GM23338 (cell line): ENCODE results near the gene TINAGL1. TPM values are rescaled to one million over a fixed set of nuclear protein-coding genes. Genes with fewer than 3 reads are reported as not detected.

Experiments
- ATAC-seq: fragments of 200-7000 bp; cut with Tn5 transposase; 3 replicates; pipeline ENCODE4 v1.9.1; 2020
- DNase-seq: peaks from one replicate; pipeline ENCODE4 v3.0.0-alpha.2; 2015; ENCODE audit warnings: low spot score
- H2AFZ ChIP-seq: fragments of 200-600 bp; sonication (generic); 2 replicates; pipeline ENCODE4 v1.8.0; 2016; ENCODE audit warnings: antibody characterized with exemption, mild to moderate bottlenecking, moderate library complexity
- H3F3A ChIP-seq: fragments of 200-600 bp; sonication (generic); replicated peaks from 2 replicates; pipeline ENCODE4 v1.8.0; 2017; ENCODE audit warnings: antibody characterized with exemption, mixed run types, low read depth
- H3K27ac ChIP-seq: fragments of 200-600 bp; sonication (generic); 2 replicates; pipeline ENCODE4 v1.6.1; 2016; ENCODE audit warnings: low read depth
- H3K27me3 ChIP-seq: fragments of 200-600 bp; sonication (generic); 2 replicates; pipeline ENCODE4 v1.8.0; 2016; ENCODE audit warnings: mild to moderate bottlenecking, mixed run types, moderate library complexity; ENCODE audit not compliant: insufficient read depth
- H3K36me3 ChIP-seq: fragments of 200-600 bp; sonication (generic); 2 replicates; pipeline ENCODE4 v1.8.0; 2016; ENCODE audit warnings: mild to moderate bottlenecking; ENCODE audit not compliant: insufficient read depth
- H3K4me1 ChIP-seq: fragments of 200-600 bp; sonication (generic); 2 replicates; pipeline ENCODE4 v1.8.0; 2016; ENCODE audit warnings: mild to moderate bottlenecking, moderate library complexity; ENCODE audit not compliant: insufficient read depth
- H3K4me2 ChIP-seq: fragments of 200-600 bp; sonication (generic); 2 replicates; pipeline ENCODE4 v1.7.1; 2017; ENCODE audit warnings: mixed run types
- H3K4me3 ChIP-seq: fragments of 200-600 bp; sonication (generic); 2 replicates; pipeline ENCODE4 v1.6.1; 2016; ENCODE audit warnings: mixed run types
- H3K79me2 ChIP-seq: fragments of 200-600 bp; sonication (generic); replicated peaks from 2 replicates; pipeline ENCODE4 v1.8.0; 2017; ENCODE audit warnings: mild to moderate bottlenecking; ENCODE audit not compliant: insufficient read depth
- H3K9me2 ChIP-seq: fragments of 200-600 bp; sonication (generic); 2 replicates; pipeline ENCODE4 v1.8.0; 2017; ENCODE audit not compliant: insufficient read depth
- H4K20me1 ChIP-seq: fragments of 200-600 bp; sonication (generic); replicated peaks from 2 replicates; pipeline ENCODE4 v1.8.0; 2017; ENCODE audit warnings: mild to moderate bottlenecking; ENCODE audit not compliant: insufficient read depth
- H3K27ac Mint-ChIP-seq: 2 replicates; pipeline ENCODE4 v1.8.0; 2020; ENCODE audit warnings: inconsistent platforms, mild to moderate bottlenecking, moderate library complexity, mixed read lengths
- H3K27me3 Mint-ChIP-seq: 3 replicates; pipeline ENCODE4 v1.8.0; 2022; ENCODE audit warnings: low read depth, mild to moderate bottlenecking, moderate library complexity, mixed read lengths, inconsistent platforms; ENCODE audit not compliant: insufficient read depth, poor library complexity
- H3K36me3 Mint-ChIP-seq: 3 replicates; pipeline ENCODE4 v1.8.0; 2021; ENCODE audit warnings: low read depth, mild to moderate bottlenecking, inconsistent platforms, moderate library complexity, mixed read lengths
- H3K4me1 Mint-ChIP-seq: 3 replicates; pipeline ENCODE4 v1.8.0; 2020; ENCODE audit warnings: mild to moderate bottlenecking, inconsistent platforms, mixed read lengths
- H3K4me3 Mint-ChIP-seq: 3 replicates; pipeline ENCODE4 v1.8.0; 2021; ENCODE audit warnings: moderate library complexity, mild to moderate bottlenecking, inconsistent platforms, mixed read lengths
- H3K9me3 Mint-ChIP-seq: 3 replicates; pipeline ENCODE4 v1.8.0; 2020; ENCODE audit warnings: moderate library complexity, mild to moderate bottlenecking, inconsistent platforms, mixed read lengths
- CREB1 ChIP-seq: fragments of 250-450 bp; sonication (Bioruptor Pico); IDR thresholded peaks from 2 replicates; pipeline ENCODE4 v1.5.0; 2020; ENCODE audit warnings: low read depth, mild to moderate bottlenecking, moderate library complexity
- CTCF ChIP-seq, 2 experiments: fragments of 200-600 bp in 1 of 2; sonication (generic) in 1 of 2; conservative IDR thresholded peaks; 2 replicates each; pipeline versions ENCODE4 v1.5.1 to v1.6.1; 2016 to 2017; ENCODE audit warnings: antibody characterized with exemption in 2 of 2, low read depth in 2 of 2, mild to moderate bottlenecking in 2 of 2, moderate library complexity in 1 of 2
- ETS1 ChIP-seq: IDR thresholded peaks from 2 replicates; pipeline ENCODE4 v1.6.1; 2016; ENCODE audit warnings: antibody characterized with exemption
- EZH2phosphoT487 ChIP-seq: fragments of 200-600 bp; sonication (generic); IDR thresholded peaks from one replicate; pipeline ENCODE4 v1.8.1; 2018; ENCODE audit warnings: antibody characterized with exemption; ENCODE audit not compliant: unreplicated experiment
- JUNB ChIP-seq: IDR thresholded peaks from one replicate; pipeline ENCODE4 v1.6.1; 2016; ENCODE audit warnings: antibody characterized with exemption; ENCODE audit not compliant: unreplicated experiment
- NANOG ChIP-seq: IDR thresholded peaks from 2 replicates; pipeline ENCODE4 v1.6.1; 2016; ENCODE audit warnings: antibody characterized with exemption, borderline replicate concordance
- POLR2AphosphoS5 ChIP-seq: IDR thresholded peaks from 2 replicates; pipeline ENCODE4 v1.6.1; 2016; ENCODE audit warnings: antibody characterized with exemption, low read depth
- ZNF462 ChIP-seq: fragments of 250-450 bp; sonication (Bioruptor Pico); IDR thresholded peaks from 2 replicates; pipeline ENCODE4 v1.5.0; 2020; ENCODE audit warnings: mild to moderate bottlenecking, moderate library complexity
- polyA plus RNA-seq: library from polyadenylated mRNA; unstranded; fragments of >200 nt; fragmentation: Nextera tagmentation; extraction: Ambion mirVana; gene quantifications from 2 replicates; pipeline ENCODE4 v1.2.1, GENCODE V29; 2016
- total RNA-seq: library from RNA; depleted of rRNA; stranded (reverse); fragments of >200 nt; shearing (Covaris generic); gene quantifications from 2 replicates; pipeline ENCODE4 v1.2.3, GENCODE V29; 2014

The TINAGL1 gene
- total and polyA plus RNA-seq, 2 experiments from 2014 or later = 6.8 to 15.8 TPM

GRCh38 chr1:31567956-31568570 lies 8.3 kb upstream of the TINAGL1 start (continued):
- TF ChIP-seq ZNF462 (CRISPR knock-in tag) (no peak), CTCF (conservative IDR thresholded peaks at IDR 0.05; ENCODE audit: low read depth in 2 of 2) (no peak)

GRCh38 chr1:31568895-31569595 lies 7.3 kb upstream of the TINAGL1 start:
- Histone ChIP-seq H3K4me3 (no peak overlapping the region), H3F3A (no peaks in the 10 kb centered on the region), H3K4me1 (no peaks in the 10 kb centered on the region), H3K4me2 (no peak overlapping the region), H3K9me2 (no peaks in the 10 kb centered on the region), H2AFZ (no peak overlapping the region), H3K79me2 (no peaks in the 10 kb centered on the region), H3K27me3 (no peaks in the 10 kb centered on the region), H3K36me3 (no peaks in the 10 kb centered on the region), H3K27ac (no peak overlapping the region), H4K20me1 (no peaks in the 10 kb centered on the region)
- Mint-ChIP-seq H3K27ac (no peak overlapping the region), H3K9me3 (no peaks in the 10 kb centered on the region), H3K4me3 (no peak overlapping the region), H3K27me3 (peaks cover 8% of the 10 kb centered on the region), H3K36me3 (no peaks in the 10 kb centered on the region), H3K4me1 (peaks cover 10% of the 10 kb centered on the region; the same call in 2 of the 3 replicates)
- TF ChIP-seq EZH2phosphoT487 = no peak
- no peak for TF ChIP-seq CREB1
- no peak for TF ChIP-seq JUNB
- no peak for TF ChIP-seq NANOG
- no peak for TF ChIP-seq CTCF (conservative IDR thresholded peaks at IDR 0.05; ENCODE audit: low read depth in 2 of 2)
- no peak for TF ChIP-seq POLR2AphosphoS5
- no peak for TF ChIP-seq ETS1
- DNase-seq (no peak), ATAC-seq (no peak)
